Muscle of arm (tissue), 12 donors: ENCODE results near the gene CTCFL. TPM values are rescaled to one million over a fixed set of nuclear protein-coding genes. Genes with fewer than 3 reads are reported as not detected.
"Not testable (repeated sequence)": the region's sequence is repeated elsewhere in the genome, so short reads cannot be mapped to it uniquely, and the experiment has no call there.

Experiments
- DNase-seq: peaks from one replicate; pipeline ENCODE4 v3.0.0-alpha.2; 2013
- polyA plus RNA-seq, 12 donors: library from polyadenylated mRNA; unstranded; fragments of 120-200 nt; gene quantifications; one replicate each; pipeline ENCODE4 v1.2.1, GENCODE V29; 2013; ENCODE audit not compliant: insufficient read length in 12 of 12

The CTCFL gene
- polyA plus RNA-seq, 12 donors, result 0.08 to 0.45 (median 0.20) TPM; not detected in 2

- no peak for DNase-seq
Observed at GRCh38 chr20:57509665-57510237, 15.2 kb downstream of the CTCFL start.

- no peak for DNase-seq
Observed at GRCh38 chr20:57508831-57509230, 16.1 kb downstream of the CTCFL start.

GRCh38 chr20:57508381-57508780 lies 16.6 kb downstream of the CTCFL start:
- no peak for DNase-seq

GRCh38 chr20:57507477-57507876 lies 17.5 kb downstream of the CTCFL start:
- DNase-seq, result no peak

- DNase-seq, result no peak
Observed at GRCh38 chr20:57505979-57506378, 19.0 kb downstream of the CTCFL start.

GRCh38 chr20:57504411-57504810 lies 20.5 kb downstream of the CTCFL start:
- no peak for DNase-seq

- no peak for DNase-seq
Observed at GRCh38 chr20:57503035-57503658, 21.8 kb downstream of the CTCFL start.

GRCh38 chr20:57502336-57502700 lies 22.6 kb downstream of the CTCFL start:
- DNase-seq, result no peak

- no peak for DNase-seq
Observed at GRCh38 chr20:57501461-57502335, 23.2 kb downstream of the CTCFL start.

- no peak for DNase-seq
Observed at GRCh38 chr20:57500962-57501361, 24.0 kb downstream of the CTCFL start.

GRCh38 chr20:57500235-57500634 lies 24.7 kb downstream of the CTCFL start:
- DNase-seq, result no peak

- no peak for DNase-seq
Observed at GRCh38 chr20:57499676-57500075, 25.3 kb downstream of the CTCFL start.

- DNase-seq, result no peak
Observed at GRCh38 chr20:57498425-57499400, 26.2 kb downstream of the CTCFL start.

- DNase-seq, result no peak
Observed at GRCh38 chr20:57496592-57496991, 28.3 kb downstream of the CTCFL start.

GRCh38 chr20:57495978-57496377 lies 29.0 kb downstream of the CTCFL start:
- no peak for DNase-seq

GRCh38 chr20:57493091-57493615 lies 31.8 kb downstream of the CTCFL start:
- DNase-seq, result no peak

- no peak for DNase-seq
Observed at GRCh38 chr20:57491373-57491772, 33.6 kb downstream of the CTCFL start.

GRCh38 chr20:57488277-57488676 lies 36.7 kb downstream of the CTCFL start:
- DNase-seq, result not testable (repeated sequence)

GRCh38 chr20:57485770-57486169 lies 39.2 kb downstream of the CTCFL start:
- no peak for DNase-seq

GRCh38 chr20:57484772-57485171 lies 40.2 kb downstream of the CTCFL start:
- DNase-seq, result no peak

- no peak for DNase-seq
Observed at GRCh38 chr20:57483287-57484050, 41.5 kb downstream of the CTCFL start.
